Medulla oblongata (tissue), 1 donor: ENCODE data around the gene RRP15.
A peak's percentile ranks its signal among the peaks of the same experiment; 100 is the strongest.

Experiments used
- DNase-seq: peaks from one replicate; pipeline ENCODE4 v3.0.0-alpha.2; 2015; ENCODE audit errors: extremely low spot score

Gene RRP15

DNA sequence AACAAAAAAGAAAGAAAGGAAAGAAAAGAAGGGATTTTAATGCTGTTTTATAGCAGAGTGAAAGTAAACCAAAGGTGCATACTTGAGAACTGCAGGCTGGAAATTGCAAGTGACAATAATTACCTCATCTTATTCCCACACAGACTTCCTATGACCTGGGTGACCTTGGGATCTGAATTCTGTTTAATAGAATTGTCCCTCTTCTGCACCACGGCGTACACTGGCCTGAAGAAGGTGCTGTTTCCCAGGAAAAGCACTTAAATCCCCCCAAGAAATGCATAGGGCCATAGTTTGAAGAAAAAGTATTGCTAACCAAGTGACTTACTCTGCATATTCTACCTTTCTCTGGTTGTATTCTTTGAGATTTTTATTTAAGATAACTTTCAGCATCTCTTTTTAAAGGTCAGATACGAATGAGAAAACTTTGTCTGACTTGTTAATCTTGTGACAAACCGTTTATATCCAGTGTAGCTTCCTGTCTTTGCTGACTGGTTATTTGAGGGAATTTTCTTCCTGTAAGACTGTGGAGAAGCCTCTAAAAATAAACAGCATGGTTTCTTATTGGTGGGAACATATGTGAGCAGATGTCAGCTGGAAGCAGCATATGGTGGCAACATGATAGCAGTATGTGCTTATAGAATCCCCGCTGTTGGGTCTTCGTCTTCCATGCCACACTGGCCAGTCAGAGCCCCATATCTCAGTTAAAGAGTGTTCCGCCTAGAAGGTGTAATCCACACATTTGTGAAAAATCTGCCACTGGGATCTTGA, 76.4 kb downstream of the RRP15 start:
- peak; percentile 47 for DNase-seq

GRCh38 chr1:218362418-218363076, 77.5 kb downstream of the RRP15 start:
- DNase-seq = no peak

- DNase-seq = no peak
These were observed 78.0 kb downstream of the RRP15 start for GRCh38 chr1:218363141-218363540.

DNA sequence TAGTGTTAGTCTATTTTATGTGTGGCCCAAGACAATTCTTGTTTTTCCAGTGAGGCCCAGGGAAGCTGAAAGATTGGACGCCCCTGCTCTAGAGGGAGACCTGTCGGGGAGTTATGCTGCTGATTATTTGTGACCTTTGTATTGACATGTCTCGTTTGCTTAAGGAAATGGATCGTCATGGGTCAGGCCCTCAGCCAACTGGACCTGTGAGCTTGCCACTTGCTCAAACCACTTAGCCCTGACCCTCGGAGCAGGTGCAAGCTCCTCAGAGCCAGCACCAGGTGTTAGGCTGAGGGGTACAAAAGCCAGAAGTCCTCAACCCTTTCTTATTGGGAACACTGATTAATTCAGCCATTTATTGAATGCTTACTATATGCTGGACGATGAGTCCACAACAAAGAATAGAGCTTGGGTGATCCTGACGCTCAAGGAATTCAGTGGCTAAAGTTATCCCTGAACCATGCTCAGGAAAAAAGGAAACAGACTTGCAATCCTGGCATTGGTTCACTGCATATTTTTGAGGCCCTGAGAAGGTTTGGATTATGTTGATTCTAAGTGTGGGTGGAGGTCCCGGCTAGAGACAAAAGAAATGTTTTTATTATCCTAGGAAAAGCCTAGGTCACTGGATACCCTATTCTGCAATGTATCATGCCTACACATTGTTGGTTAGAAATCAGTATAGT, 79.1 kb downstream of the RRP15 start:
- no peak for DNase-seq

DNA sequence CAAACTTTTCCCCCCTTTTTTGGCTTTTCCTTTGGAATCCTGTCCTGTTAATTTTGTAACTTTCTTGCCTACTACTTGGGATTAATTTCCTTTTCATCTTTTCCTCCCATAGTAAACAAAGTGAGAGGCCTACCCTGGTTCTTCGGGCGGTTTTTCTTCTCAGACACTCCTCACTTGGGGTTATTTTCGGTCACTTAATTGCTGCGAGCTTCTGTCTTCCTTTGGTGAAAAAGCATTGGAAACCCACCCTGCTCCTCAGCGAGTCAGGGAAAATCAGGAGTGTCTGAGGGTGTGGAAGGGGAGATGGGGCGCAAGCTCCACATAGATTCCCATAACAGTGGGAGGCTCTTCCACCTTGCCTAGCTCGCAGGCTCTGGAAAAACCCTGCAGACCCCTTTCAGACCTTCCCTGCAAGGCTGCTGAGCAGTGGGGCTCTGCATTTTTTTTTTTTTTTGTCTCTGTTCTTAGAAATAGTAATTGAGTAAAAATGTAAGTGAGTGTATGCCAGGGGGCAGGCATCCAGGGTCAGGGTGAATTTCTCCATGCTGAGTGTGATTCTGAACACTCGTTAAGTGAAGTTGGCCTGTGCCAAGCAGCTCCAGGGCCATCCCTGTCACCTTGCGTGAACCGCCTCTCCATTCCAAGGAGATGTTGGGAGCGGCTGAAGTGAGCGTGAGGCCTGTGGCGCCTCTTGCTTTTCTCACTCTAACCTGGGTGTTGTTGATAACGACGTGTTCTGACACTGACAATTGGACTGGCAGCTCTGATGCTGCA, 80.3 kb downstream of the RRP15 start:
- DNase-seq = no peak

DNA sequence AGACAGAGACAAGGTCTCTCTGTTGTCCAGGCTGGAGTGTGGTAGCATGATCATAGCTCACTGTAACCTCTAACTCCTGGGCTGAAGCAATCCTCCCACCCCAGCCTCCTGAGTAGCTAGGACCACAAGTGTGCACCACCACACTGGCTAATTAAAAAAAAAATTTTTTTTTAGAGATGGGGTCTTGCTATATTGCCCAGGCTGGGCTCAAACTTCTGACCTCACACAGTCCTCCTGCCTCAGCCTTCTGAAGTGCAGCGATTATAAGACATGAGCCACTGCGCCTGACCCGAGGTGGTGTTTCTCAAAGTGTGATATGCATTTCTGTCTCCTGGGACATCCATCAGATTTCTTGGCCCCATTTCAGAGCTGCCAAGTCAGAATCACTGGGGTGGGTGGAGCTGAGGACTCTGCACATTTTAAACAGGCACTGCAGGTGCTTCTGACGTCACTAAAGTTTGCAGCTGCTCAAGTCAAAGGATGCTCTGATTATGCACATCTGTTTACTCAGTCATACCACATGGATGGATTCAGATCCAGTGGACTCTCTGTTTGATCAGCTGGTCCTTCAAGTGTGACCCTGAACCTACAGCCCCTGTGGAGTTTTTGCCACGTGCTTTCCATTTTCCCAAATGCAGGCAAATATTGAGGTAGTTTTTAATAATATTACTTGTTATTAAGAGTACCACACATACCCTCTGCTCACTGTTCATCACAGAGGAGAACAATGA, 81.4 kb downstream of the RRP15 start:
- no peak for DNase-seq

GRCh38 chr1:218367118-218367517, 82.0 kb downstream of the RRP15 start:
- DNase-seq = no peak

- DNase-seq = no peak
These were observed 83.6 kb downstream of the RRP15 start for GRCh38 chr1:218368686-218369085.

- no peak for DNase-seq
These were observed 84.8 kb downstream of the RRP15 start for GRCh38 chr1:218369688-218370511.

- peak; percentile 82 for DNase-seq
These were observed 87.0 kb downstream of the RRP15 start for GRCh38 chr1:218371927-218372672.

GRCh38 chr1:218374401-218375353, 89.6 kb downstream of the RRP15 start:
- peak; percentile 20 for DNase-seq

- DNase-seq = no peak
These were observed 91.6 kb downstream of the RRP15 start for GRCh38 chr1:218376722-218377121.

GRCh38 chr1:218377143-218377660, 92.1 kb downstream of the RRP15 start:
- DNase-seq = no peak

DNA sequence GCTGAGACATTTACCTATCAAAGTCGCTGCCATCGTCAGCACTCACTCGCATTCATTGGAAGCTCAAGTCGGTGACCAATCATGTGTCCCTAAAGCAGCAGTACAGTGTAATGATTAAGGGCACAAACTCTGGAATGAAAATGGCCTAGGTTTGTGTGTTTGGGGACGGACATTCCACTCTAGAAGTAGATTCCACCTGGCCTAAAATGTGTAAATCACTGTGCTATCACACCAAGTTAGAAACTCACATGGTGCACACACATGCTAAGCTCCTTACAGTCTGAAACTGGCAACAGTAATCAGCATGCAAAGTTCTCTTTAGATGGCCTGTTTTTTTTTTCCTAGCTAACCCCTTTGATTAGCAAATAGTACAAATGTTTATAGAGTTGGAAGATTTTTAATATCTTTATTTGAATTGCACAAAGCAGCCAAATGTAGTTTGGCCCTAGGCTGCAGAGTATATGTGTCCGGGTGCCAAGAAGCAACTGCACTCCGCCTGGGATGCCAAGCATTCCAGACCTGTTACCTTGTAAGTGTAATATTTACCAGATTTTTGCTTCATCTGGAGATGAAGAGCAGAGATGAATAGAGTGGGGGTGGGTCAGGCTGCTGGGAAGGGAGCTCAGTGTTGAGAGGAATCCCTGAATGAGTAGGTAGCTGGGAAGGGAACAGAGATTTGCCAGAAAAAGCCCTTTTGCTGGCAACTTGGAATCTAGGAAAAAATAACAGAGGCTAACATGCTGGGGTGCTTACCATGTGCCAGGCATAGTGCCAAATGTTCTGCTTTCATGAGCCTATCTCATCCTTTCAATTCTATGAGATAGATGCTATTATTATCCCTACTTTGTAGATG, 95.3 kb downstream of the RRP15 start:
- DNase-seq = no peak

DNA sequence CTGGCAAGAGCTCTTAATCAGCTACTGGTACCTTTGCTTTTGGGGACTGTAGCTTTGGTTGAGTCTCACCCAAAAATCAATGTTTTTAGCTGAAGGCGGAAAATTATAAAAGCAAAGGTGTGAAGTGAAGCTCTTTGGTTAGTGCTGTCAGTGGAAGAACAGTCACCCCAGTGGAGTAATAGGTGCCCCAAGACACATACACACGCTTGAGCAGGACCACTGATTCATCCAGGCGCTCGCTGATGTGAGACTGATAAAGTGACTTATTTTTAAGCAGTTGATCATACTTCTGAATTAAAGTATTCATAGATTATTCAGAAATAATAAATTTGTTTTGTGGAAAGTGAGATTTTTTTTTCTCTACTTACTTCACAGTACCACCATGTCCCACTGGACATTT, 97.2 kb downstream of the RRP15 start:
- DNase-seq = no peak

- DNase-seq = no peak
These were observed 98.0 kb downstream of the RRP15 start for GRCh38 chr1:218383051-218383450.

DNA sequence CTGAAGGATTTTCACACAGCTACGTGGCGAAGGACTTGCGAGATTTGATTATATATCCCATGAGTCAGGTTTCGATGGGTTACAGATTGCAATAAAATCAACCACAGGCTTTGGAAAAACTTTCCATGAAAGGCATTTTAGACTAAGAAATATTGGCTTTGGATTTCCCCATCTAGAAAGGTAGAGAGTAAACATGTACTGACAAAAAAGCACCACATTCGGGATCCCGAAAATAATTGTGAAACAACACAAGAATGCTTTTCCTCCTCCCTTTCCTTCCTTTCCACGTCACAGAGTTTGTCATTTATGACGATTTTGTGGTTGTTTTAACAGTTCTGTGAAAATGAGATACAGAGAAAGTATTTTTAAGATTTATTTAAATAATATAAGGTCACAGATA, 98.6 kb downstream of the RRP15 start:
- no peak for DNase-seq
